ENCODE results near the gene TLNRD1.

DNA sequence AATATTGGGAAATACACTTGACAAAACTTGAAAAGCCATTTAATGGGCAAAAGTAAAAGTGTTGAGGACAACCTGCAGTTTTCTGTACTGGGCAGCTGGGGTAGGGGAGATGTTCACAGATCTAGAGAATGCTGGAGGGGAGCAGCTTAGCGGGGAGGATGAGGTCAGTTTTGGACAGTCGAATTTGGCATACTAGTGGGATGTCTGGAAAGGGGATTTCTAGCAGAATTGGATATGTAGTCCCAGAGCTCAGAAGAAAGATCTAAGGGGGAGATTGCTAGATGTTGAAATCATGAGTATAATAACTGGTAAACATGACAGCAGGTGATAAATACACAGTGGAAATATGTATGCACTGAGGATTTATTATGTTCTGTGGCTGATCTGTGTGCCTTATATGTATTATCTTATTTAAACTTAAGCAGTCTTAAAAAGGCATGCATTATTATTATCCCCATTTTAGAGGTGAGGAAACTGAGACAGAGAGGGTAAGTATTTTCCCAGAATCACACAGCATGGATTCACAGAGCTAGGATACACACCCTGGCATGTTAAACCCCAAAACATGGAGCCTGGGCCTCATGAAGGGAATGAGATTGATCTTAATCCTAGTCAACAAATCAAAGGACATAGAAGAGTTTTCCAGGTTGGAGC lies 42.7 kb downstream of the TLNRD1 start:
- TF ChIP-seq, protein P1, sequence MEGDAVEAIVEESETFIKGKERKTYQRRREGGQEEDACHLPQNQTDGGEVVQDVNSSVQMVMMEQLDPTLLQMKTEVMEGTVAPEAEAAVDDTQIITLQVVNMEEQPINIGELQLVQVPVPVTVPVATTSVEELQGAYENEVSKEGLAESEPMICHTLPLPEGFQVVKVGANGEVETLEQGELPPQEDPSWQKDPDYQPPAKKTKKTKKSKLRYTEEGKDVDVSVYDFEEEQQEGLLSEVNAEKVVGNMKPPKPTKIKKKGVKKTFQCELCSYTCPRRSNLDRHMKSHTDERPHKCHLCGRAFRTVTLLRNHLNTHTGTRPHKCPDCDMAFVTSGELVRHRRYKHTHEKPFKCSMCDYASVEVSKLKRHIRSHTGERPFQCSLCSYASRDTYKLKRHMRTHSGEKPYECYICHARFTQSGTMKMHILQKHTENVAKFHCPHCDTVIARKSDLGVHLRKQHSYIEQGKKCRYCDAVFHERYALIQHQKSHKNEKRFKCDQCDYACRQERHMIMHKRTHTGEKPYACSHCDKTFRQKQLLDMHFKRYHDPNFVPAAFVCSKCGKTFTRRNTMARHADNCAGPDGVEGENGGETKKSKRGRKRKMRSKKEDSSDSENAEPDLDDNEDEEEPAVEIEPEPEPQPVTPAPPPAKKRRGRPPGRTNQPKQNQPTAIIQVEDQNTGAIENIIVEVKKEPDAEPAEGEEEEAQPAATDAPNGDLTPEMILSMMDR (IDR thresholded peaks at IDR 0.05; ENCODE audit: low read length): no peak
- TF ChIP-seq EZH2 (IDR thresholded peaks at IDR 0.05; ENCODE audit: borderline replicate concordance, low read length): no peak

All from OCI-LY1 (cell line).